Heart left ventricle (tissue), 16 donors: Measurements from ENCODE around the gene CPLANE2. TPM values are rescaled to one million over a fixed set of nuclear protein-coding genes. Genes with fewer than 3 reads are reported as not detected.
A peak's percentile ranks its signal among the peaks of the same experiment; 100 is the strongest.

Experiments
- ATAC-seq, 4 donors: fragments of 200-7000 bp; cut with Tn5 transposase; one replicate each; pipeline ENCODE4 v1.9.1; 2020 to 2022; ENCODE audit warnings: moderate library complexity in 4 of 4, mild to moderate bottlenecking in 3 of 4, moderate number of reproducible peaks in 1 of 4
- DNase-seq, 5 donors: peaks; one replicate each; pipeline ENCODE4 v3.0.0-alpha.2; 2020
- H3K27ac ChIP-seq, 12 donors: fragments of 200-600 bp; sonication (generic) in 4 of 12; one replicate each; pipeline versions ENCODE4 v1.5.0 to v1.8.0; 2016 to 2022; ENCODE audit warnings: mild to moderate bottlenecking in 2 of 12
- H3K27me3 ChIP-seq, 9 donors: fragments of 200-600 bp; sonication (generic) in 2 of 9; one replicate each; pipeline versions ENCODE4 v1.5.1 to v1.8.0; 2016 to 2022; ENCODE audit warnings: mild to moderate bottlenecking in 3 of 9
- H3K36me3 ChIP-seq, 9 donors: fragments of 200-600 bp; sonication (generic) in 2 of 9; one replicate each; pipeline versions ENCODE4 v1.5.0 to v1.8.0; 2018 to 2022; ENCODE audit warnings: mild to moderate bottlenecking in 2 of 9
- H3K4me1 ChIP-seq, 12 donors: fragments of 200-600 bp; sonication (generic) in 4 of 12; one replicate each; pipeline versions ENCODE4 v1.5.0 to v1.8.0; 2016 to 2022; ENCODE audit warnings: mild to moderate bottlenecking in 3 of 12
- H3K4me3 ChIP-seq, 12 donors: fragments of 200-600 bp; sonication (generic) in 4 of 12; one replicate each; pipeline versions ENCODE4 v1.5.0 to v1.8.0; 2017 to 2022; ENCODE audit warnings: mild to moderate bottlenecking in 9 of 12, moderate library complexity in 4 of 12
- H3K9me3 ChIP-seq, 12 donors: fragments of 200-600 bp; sonication (generic) in 4 of 12; one replicate each; pipeline versions ENCODE4 v1.5.0 to v1.8.0; 2016 to 2022; ENCODE audit warnings: mild to moderate bottlenecking in 1 of 12
- CTCF ChIP-seq, 12 donors: fragments of 200-600 bp; sonication (generic) in 4 of 12; IDR thresholded peaks; one replicate each; pipeline versions ENCODE4 v1.5.0 to v1.8.0; 2018 to 2022; ENCODE audit warnings: antibody characterized with exemption in 12 of 12, mild to moderate bottlenecking in 5 of 12
- POLR2A ChIP-seq, 2 donors: fragments of 450-650 bp; IDR thresholded peaks; one replicate each; pipeline ENCODE4 v1.6.1; 2017; ENCODE audit warnings: antibody characterized with exemption in 2 of 2, mild to moderate bottlenecking in 2 of 2, moderate library complexity in 2 of 2
- WGBS, 4 donors: extraction: QIAGEN DNeasy Blood & Tissue Kit in 2 of 4; methylation state at CpG; one replicate each; pipeline versions ENCODE4 v1.1.5 to v1.1.7; 2013 to 2018; 5-methylcytosine and 5-hydroxymethylcytosine counted together
- intact Hi-C, 10 donors: fragments of 100-400 bp; cut with DNase I; formaldehyde crosslinking; loops; one replicate each; pipeline versions ENCODE4 v1.11.1 to v1.14.2; 2022
- polyA plus RNA-seq, 2 donors: library from polyadenylated mRNA; stranded (reverse); fragments of 200-250 nt; gene quantifications; one replicate each; pipeline ENCODE4 v1.2.3, GENCODE V29; 2013
- total RNA-seq, 9 donors: library from RNA; depleted of rRNA in 2 of 9; stranded (reverse); fragments of >200 nt in 2 of 9; fragmentation: NEBNext Ultra II Directional in 3 of 9; extraction: Animal tissue kit (Norgen Biotek cat#: 25700) in 3 of 9; gene quantifications; one replicate each; pipeline versions ENCODE4 v1.1.0 to v1.2.4, GENCODE V29; 2016 to 2023
- donor health status: ischemic (EF 13 %, LVEDD 7.1; RV severe dilation, severe dysfunction).
- donor health status: healthy with polysubstance abuse.
- donor health status: DM: no; HTN: yes; CAD: no.
- donor health status: DM: no; HTN: no; CAD: no.
- donor health status: ischemic (EF 25% LVEDD 6.9; RV normal size, moderate dysfunction).
- donor health status: ischemic (EF 25% LVEDD 5.7; RV mildly dilated, moderate dysfunction).
- donor health status: healthy.
- donor health status: DM: yes; HTN: yes; CAD: no.
- donor health status: ischemic (EF 35%, LVEDD 5.7; RV mildly dilated, moderate dysfunction).
- donor health status: nonischemic (EF 11% LVEDD 7.7; RV severe dilation, severe dysfunction).
- donor health status: DM: yes; HTN: yes; CAD: no.
- donor health status: PGD.
- donor health status: ischemic (EF 29% LVEDD 5.4; RV normal size, mild dysfunction).
- donor health status: nonischemic (EF 23%, LVEDD 6.1; RV moderate dilation, normal function).

Gene CPLANE2
- total and polyA plus RNA-seq, 11 donors = 3.6 to 9.9 (median 5.7) TPM

GRCh38 chr1:16205334-16205671 lies 31.7 kb downstream of the CPLANE2 start:
- H3K4me1 ChIP-seq = peaks cover 0 to 23% (median 13%) of the 10 kb centered on the region in 12 donors
- intact Hi-C loops = loop anchor here in 8 of 10 donors (5.0 to 10.0 kb wide), 6 partner anchors 37 to 162 kb away; partner anchors contain the start of genes SZRD1 (in 3 of the 8) and FBXO42 (in 2 of the 8)
- no peaks in the 10 kb centered on the region for H3K27me3 ChIP-seq
- DNase-seq (no peak), ATAC-seq (no peak)
- H3K27ac ChIP-seq = peak overlapping the region in 2 of 12 donors; percentile 83 to 97
- H3K9me3 ChIP-seq = no peaks in the 10 kb centered on the region
- TF ChIP-seq CTCF (IDR thresholded peaks at IDR 0.05) (no peak), POLR2A (IDR thresholded peaks at IDR 0.05) (no peak)
- WGBS, 4 donors = 91 to 95% (median 94%) methylated on average over 11 of the region's 11 CpGs; no CpG with 5 or more reads in 1 of the 4 donors
- H3K36me3 ChIP-seq = peaks cover 0 to 7% (median 0%) of the 10 kb centered on the region in 9 donors
- H3K4me3 ChIP-seq = no peak overlapping the region

- intact Hi-C loops = loop anchor here (5.0 to 10.0 kb wide), 6 partner anchors 38 to 163 kb away; partner anchors contain the start of genes SZRD1 (in 3 of the 10) and FBXO42 (in 2 of the 10)
- Histone ChIP-seq H3K36me3 (peaks cover 0 to 7% (median 0%) of the 10 kb centered on the region in 9 donors), H3K27ac (no peak overlapping the region), H3K4me3 (no peak overlapping the region), H3K27me3 (no peaks in the 10 kb centered on the region), H3K9me3 (no peaks in the 10 kb centered on the region), H3K4me1 (peaks cover 0 to 23% (median 13%) of the 10 kb centered on the region in 12 donors)
- ATAC-seq (no peak), DNase-seq (no peak)
- TF ChIP-seq CTCF (IDR thresholded peaks at IDR 0.05) (peak in 7 of 12 donors; percentile 10 to 40 (median 31)), POLR2A (IDR thresholded peaks at IDR 0.05) (no peak)
- 76 to 84% (median 80%) methylated on average over 10 to 12 of the region's 12 CpGs for WGBS, 4 donors
Measured at GRCh38 chr1:16204634-16205333, 32.2 kb downstream of the CPLANE2 start.

GRCh38 chr1:16204216-16204615 lies 32.8 kb downstream of the CPLANE2 start:
- Histone ChIP-seq H3K27me3 (no peaks in the 10 kb centered on the region), H3K4me1 (peaks cover 0 to 23% (median 13%) of the 10 kb centered on the region in 12 donors), H3K4me3 (no peak overlapping the region), H3K36me3 (peaks cover 0 to 7% (median 0%) of the 10 kb centered on the region in 9 donors), H3K9me3 (no peaks in the 10 kb centered on the region), H3K27ac (no peak overlapping the region)
- ATAC-seq = no peak
- intact Hi-C loops = loop anchor here in 3 of 10 donors (5.0 to 10.0 kb wide), 3 partner anchors 38 to 161 kb away; partner anchors contain the start of gene SZRD1 (in 1 of the 3)
- TF ChIP-seq POLR2A (IDR thresholded peaks at IDR 0.05) (no peak), CTCF (IDR thresholded peaks at IDR 0.05) (no peak)
- DNase-seq = no peak
- 79 to 93% (median 92%) methylated on average over 2 of the region's 2 CpGs for WGBS, 4 donors

GRCh38 chr1:16203550-16203949 lies 33.4 kb downstream of the CPLANE2 start:
- no peak for ATAC-seq
- intact Hi-C loops = loop anchor here in 3 of 10 donors (5.0 to 10.0 kb wide), 3 partner anchors 39 to 161 kb away; partner anchors contain the start of gene SZRD1 (in 1 of the 3)

More at GRCh38 chr1:16203550-16203949, 33.4 kb downstream of the CPLANE2 start:
- no peaks in the 10 kb centered on the region for H3K27me3 ChIP-seq
- no peak for TF ChIP-seq CTCF (IDR thresholded peaks at IDR 0.05)
- H3K27ac ChIP-seq = no peak overlapping the region
- H3K4me1 ChIP-seq = peaks cover 0 to 23% (median 13%) of the 10 kb centered on the region in 12 donors
- 33 to 67% (median 48%) methylated on average over 3 of the region's 3 CpGs for WGBS, 4 donors
- H3K4me3 ChIP-seq = no peak overlapping the region
- H3K36me3 ChIP-seq = peaks cover 0 to 7% (median 0%) of the 10 kb centered on the region in 9 donors
- DNase-seq = no peak
- no peaks in the 10 kb centered on the region for H3K9me3 ChIP-seq
